GM23248 (cell line): ENCODE measurements around the gene CCDC92.

ENCODE experiments used
- EZH2 ChIP-seq: fragments of 200-600 bp; sonication (generic); IDR thresholded peaks from 2 replicates; pipeline ENCODE4 v1.6.1; 2018; ENCODE audit warnings: antibody characterized with exemption, mild to moderate bottlenecking; ENCODE audit not compliant: insufficient read depth, poor library complexity, severe bottlenecking
- EZH2phosphoT487 ChIP-seq: fragments of 200-600 bp; sonication (generic); IDR thresholded peaks from 2 replicates; pipeline ENCODE4 v1.6.1; 2018; ENCODE audit warnings: antibody characterized with exemption, moderate library complexity, mild to moderate bottlenecking, low read depth; ENCODE audit not compliant: insufficient read depth

GRCh38 chr12:123972457-123973401 is at the start of gene CCDC92, which contains the start of gene ZNF664:
- TF ChIP-seq EZH2 (no peak), EZH2phosphoT487 (no peak)
